ENCODE data around the gene FGGY.

FGGY gene

GRCh38 chr1:59693406-59693805 lies 396.5 kb downstream of the FGGY start:
- DNase-seq (ENCODE audit: low read depth): no peak
- no peak overlapping the region for H3K4me3 ChIP-seq (ENCODE audit: low read length)
- no peak for TF ChIP-seq CTCF (conservative IDR thresholded peaks at IDR 0.05; ENCODE audit: low read depth, low read length)

- TF ChIP-seq CTCF (conservative IDR thresholded peaks at IDR 0.05; ENCODE audit: low read depth, low read length): no peak
- no peak overlapping the region for H3K4me3 ChIP-seq (ENCODE audit: low read length)
- DNase-seq (ENCODE audit: low read depth): no peak
Observed at GRCh38 chr1:59695252-59695651, 398.4 kb downstream of the FGGY start.

- DNase-seq (ENCODE audit: low read depth): no peak
- TF ChIP-seq CTCF (conservative IDR thresholded peaks at IDR 0.05; ENCODE audit: low read depth, low read length): no peak
- H3K4me3 ChIP-seq (ENCODE audit: low read length): no peak overlapping the region
Observed at GRCh38 chr1:59696421-59697115, 399.7 kb downstream of the FGGY start.

- no peak for TF ChIP-seq CTCF (conservative IDR thresholded peaks at IDR 0.05; ENCODE audit: low read depth, low read length)
- H3K4me3 ChIP-seq (ENCODE audit: low read length): no peak overlapping the region
- DNase-seq (ENCODE audit: low read depth): no peak
Observed at GRCh38 chr1:59697150-59697800, 400.4 kb downstream of the FGGY start.

GRCh38 chr1:59698386-59698785 lies 401.5 kb downstream of the FGGY start:
- TF ChIP-seq CTCF (conservative IDR thresholded peaks at IDR 0.05; ENCODE audit: low read depth, low read length): no peak

GRCh38 chr1:59699227-59699847 lies 402.4 kb downstream of the FGGY start:
- DNase-seq (ENCODE audit: low read depth): no peak
- peak; percentile 96 for TF ChIP-seq CTCF (conservative IDR thresholded peaks at IDR 0.05; ENCODE audit: low read depth, low read length)
- H3K4me3 ChIP-seq (ENCODE audit: low read length): no peak overlapping the region

More at GRCh38 chr1:59698386-59698785, 401.5 kb downstream of the FGGY start:
- H3K4me3 ChIP-seq (ENCODE audit: low read length): no peak overlapping the region
- no peak for DNase-seq (ENCODE audit: low read depth)

Data from retinal pigment epithelial cell (primary cell).